GM06990 (cell line): ENCODE measurements around the gene PTPRA.
"Not testable (repeated sequence)": the region's sequence is repeated elsewhere in the genome, so short reads cannot be mapped to it uniquely, and the experiment has no call there.

ENCODE experiments used
- DNase-seq: peaks from one replicate; pipeline ENCODE4 v3.0.0-alpha.2; 2011; ENCODE audit not compliant: insufficient read length; ENCODE audit errors: extremely low read depth
- H3K27me3 ChIP-seq: replicated peaks from 2 replicates; pipeline ENCODE4 v1.6.0; 2011; ENCODE audit warnings: low read length; ENCODE audit not compliant: control insufficient read depth, insufficient read depth
- H3K36me3 ChIP-seq: 2 replicates; pipeline ENCODE4 v1.5.1; 2011; ENCODE audit warnings: low read length; ENCODE audit not compliant: control insufficient read depth, insufficient read depth
- H3K4me3 ChIP-seq: replicated peaks from 2 replicates; pipeline ENCODE4 v1.5.1; 2011; ENCODE audit warnings: low read depth, mild to moderate bottlenecking, control low read depth, low read length
- TF ChIP-seq, protein P1 (sequence below): IDR thresholded peaks from 2 replicates; pipeline ENCODE4 v1.5.1; 2011; ENCODE audit warnings: low read length, control low read depth, mild to moderate bottlenecking, inconsistent platforms; ENCODE audit not compliant: insufficient read depth, poor library complexity, severe bottlenecking

PTPRA gene

DNA sequence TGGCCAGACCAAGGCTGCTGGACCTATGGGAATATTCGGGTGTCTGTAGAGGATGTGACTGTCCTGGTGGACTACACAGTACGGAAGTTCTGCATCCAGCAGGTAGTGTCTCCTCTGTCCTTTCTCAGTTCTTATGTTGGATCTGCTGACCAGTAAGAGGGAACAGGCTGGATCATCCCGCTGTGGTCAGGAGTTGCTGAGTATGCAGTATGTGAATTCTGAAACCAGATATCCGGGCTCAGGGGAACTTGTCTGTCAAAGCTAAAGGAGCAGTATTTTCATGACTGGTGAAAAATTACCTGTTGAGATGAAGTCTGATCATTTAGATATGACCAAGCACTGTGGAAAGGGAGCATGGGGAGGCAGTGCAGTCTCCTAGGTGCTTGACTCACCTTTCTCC is 148.0 kb downstream of the PTPRA start:
- DNase-seq = no peak
- Histone ChIP-seq H3K27me3 (no peaks in the 10 kb centered on the region), H3K4me3 (no peak overlapping the region), H3K36me3 (peaks cover 10% of the 10 kb centered on the region)
- TF ChIP-seq, protein P1, sequence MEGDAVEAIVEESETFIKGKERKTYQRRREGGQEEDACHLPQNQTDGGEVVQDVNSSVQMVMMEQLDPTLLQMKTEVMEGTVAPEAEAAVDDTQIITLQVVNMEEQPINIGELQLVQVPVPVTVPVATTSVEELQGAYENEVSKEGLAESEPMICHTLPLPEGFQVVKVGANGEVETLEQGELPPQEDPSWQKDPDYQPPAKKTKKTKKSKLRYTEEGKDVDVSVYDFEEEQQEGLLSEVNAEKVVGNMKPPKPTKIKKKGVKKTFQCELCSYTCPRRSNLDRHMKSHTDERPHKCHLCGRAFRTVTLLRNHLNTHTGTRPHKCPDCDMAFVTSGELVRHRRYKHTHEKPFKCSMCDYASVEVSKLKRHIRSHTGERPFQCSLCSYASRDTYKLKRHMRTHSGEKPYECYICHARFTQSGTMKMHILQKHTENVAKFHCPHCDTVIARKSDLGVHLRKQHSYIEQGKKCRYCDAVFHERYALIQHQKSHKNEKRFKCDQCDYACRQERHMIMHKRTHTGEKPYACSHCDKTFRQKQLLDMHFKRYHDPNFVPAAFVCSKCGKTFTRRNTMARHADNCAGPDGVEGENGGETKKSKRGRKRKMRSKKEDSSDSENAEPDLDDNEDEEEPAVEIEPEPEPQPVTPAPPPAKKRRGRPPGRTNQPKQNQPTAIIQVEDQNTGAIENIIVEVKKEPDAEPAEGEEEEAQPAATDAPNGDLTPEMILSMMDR = no peak

DNA sequence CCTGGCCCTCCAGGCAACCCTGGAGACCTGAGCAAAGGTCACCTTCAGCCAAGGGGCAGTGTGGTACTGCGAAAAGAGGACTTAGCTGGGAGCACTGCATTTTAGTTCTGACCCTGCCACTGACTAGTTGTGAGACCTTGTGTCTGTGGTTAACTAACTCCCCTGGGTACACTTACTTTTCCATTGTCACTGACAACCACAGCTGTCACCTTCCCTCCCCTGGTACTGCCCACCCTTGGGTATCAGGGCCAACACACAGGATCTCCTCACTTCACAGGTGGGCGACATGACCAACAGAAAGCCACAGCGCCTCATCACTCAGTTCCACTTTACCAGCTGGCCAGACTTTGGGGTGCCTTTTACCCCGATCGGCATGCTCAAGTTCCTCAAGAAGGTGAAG is 148.5 kb downstream of the PTPRA start:
- TF ChIP-seq, protein P1 = no peak
- Histone ChIP-seq H3K27me3 (no peaks in the 10 kb centered on the region), H3K4me3 (no peak overlapping the region), H3K36me3 (peaks cover 13% of the 10 kb centered on the region)
- no peak for DNase-seq

DNA sequence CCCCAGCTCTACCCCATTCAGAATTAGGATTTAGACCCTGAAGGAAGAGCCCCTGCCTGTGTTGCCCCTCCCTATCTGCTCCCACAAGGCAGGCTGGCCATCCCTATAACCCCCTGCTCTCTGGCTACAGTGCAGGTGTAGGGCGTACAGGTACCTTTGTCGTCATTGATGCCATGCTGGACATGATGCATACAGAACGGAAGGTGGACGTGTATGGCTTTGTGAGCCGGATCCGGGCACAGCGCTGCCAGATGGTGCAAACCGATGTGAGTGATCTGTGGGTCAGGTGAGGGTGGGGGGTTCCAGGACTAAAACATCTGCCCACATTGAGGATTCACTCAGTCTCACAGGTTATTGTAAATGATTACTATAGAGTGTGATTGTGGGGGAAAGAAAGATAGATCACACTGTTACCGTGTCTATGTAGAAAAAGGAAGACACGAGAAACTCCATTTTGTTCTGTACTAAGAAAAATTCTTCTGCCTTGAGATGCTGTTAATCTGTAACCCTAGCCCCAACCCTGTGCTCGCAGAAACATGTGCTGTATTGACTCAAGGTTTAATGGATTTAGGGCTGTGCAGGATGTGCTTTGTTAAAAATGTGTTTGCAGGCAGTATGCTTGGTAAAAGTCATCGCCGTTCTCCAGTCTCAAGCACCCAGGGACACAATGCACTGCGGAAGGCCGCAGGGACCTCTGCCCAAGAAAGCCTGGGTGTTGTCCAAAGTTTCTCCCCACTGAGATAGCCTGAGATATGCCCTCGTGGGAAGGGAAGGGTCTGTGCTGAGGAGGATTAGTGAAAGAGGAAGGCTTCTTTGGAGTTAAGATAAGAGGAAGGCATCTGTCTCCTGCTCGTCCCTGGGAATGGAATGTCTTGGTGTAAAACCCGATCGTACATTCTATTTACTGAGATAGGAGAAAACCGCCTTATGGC is 149.5 kb downstream of the PTPRA start:
- not testable (repeated sequence) for H3K4me3 ChIP-seq, H3K27me3 ChIP-seq, DNase-seq
- H3K36me3 ChIP-seq = peaks cover 18% of the 10 kb centered on the region

DNA sequence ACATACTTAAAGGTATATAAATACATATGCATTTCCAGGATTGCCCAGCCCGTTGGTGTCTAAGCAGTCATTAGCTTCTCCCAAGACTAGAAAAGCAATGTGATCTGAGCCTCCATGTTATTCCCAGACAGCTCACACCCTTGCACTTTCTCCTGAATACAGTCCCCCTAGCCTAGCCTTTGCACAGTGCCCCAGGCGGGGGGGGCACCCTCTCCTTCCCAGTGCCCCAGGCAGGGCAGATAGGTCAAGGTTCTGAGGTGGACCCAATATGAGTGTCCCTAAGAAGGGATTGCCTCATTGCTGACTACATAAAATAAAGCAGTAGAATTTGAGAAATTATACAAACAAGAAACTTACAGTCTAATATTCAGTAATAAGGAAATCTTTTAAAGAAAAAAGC is 154.7 kb downstream of the PTPRA start:
- DNase-seq = no peak
- no peaks in the 10 kb centered on the region for H3K27me3 ChIP-seq
- no peak overlapping the region for H3K4me3 ChIP-seq
- TF ChIP-seq, protein P1 = no peak
- H3K36me3 ChIP-seq = peaks cover 26% of the 10 kb centered on the region

DNA sequence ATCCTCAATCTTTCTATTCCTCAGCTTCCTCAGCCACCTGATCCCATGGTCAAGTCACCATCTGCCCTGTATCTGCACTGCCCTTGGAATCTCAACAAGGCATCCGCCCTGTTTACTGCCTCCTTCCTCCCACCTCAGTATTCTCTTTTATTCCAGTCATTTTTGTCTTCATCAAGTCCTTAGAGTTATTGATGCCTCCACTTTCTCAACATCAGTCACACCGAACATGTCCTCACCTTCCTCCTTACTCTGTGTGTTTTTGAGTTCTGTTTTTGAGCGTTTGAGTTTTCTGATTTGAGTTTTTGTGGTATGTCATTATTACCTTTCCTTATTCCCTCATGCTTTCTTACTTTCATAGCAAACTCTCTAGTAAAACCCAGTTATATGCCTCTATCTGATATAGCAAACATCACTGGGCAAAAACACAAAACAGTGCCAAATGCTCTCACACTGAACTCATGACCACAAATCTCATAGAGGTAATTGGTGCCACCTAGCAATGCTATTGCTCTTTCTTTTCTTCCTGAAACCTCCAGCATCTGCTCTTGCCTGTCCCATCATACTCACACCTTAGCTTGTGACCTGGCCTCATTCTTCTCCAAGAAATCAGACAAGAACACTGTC is 158.4 kb downstream of the PTPRA start:
- no peak for DNase-seq
- no peaks in the 10 kb centered on the region for H3K27me3 ChIP-seq
- no peak overlapping the region for H3K4me3 ChIP-seq
- TF ChIP-seq, protein P1 = no peak
- H3K36me3 ChIP-seq = peaks cover 28% of the 10 kb centered on the region

DNA sequence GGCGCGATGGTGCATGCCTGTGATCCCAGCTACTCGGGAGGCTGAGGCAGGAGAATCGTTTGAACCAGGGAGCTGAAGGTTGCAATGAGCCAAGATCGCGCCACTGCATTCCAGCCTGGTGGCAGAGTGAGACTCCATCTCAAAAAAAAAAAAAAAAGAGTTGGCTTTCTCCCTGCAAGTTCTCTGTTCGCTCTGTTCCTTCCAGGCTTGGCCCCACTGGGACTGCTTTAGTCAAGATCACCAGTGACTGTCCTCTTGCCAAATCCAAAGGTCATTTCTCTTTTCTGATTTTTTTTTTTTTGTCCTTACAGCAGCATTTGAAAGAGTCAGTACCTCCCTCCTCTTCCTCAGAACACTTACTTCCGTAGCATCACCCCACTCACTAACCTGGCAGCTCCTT is 159.3 kb downstream of the PTPRA start:
- Histone ChIP-seq H3K4me3 (no peak overlapping the region), H3K27me3 (no peaks in the 10 kb centered on the region), H3K36me3 (peaks cover 31% of the 10 kb centered on the region)
- TF ChIP-seq, protein P1 = no peak
- DNase-seq = no peak
